Measurements from ENCODE around the gene NCBP2L.

NCBP2L gene

DNA sequence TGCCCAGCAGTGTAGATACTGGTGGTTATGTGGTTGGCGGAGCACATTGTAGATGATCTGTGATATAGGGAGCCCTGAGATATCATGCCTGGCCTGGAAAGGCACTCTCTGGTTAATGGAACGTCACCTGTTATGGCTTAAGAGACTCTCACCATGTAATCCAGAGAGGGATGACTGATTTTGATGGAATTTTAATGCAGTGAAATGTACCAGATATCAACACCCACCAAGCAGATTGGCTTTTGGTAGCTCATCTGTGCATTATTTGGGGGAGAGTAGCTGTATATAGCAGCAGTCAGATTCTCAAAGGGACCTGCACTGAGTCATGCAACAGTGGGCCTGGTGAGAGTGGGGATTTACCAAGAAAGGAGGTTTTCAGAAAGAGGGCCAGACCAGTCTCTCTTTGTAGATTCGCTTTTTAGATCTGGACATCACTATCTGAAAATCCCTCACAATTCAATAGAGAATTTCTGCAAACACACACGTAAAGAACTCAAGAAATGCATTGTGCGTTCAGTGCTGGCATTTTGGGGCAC, 19.2 kb upstream of the NCBP2L start:
- H3K79me2 ChIP-seq (ENCODE audit: insufficient read depth, low read length), result no peaks in the 10 kb centered on the region
- no peak overlapping the region for H3K4me2 ChIP-seq (ENCODE audit: low read depth, low read length, poor library complexity, severe bottlenecking)
- no peaks in the 10 kb centered on the region for H4K20me1 ChIP-seq (ENCODE audit: low read depth, low read length)
- no peak overlapping the region for H3K27ac ChIP-seq (ENCODE audit: low read depth, low read length)
- no peaks in the 10 kb centered on the region for H3K9me3 ChIP-seq (ENCODE audit: insufficient read depth, low read length)
- H2AFZ ChIP-seq (ENCODE audit: low read depth, low read length, severe bottlenecking), result no peak overlapping the region
- no peaks in the 10 kb centered on the region for H3K36me3 ChIP-seq (ENCODE audit: low read length)
- H3K4me3 ChIP-seq (ENCODE audit: insufficient read depth, low read length, poor library complexity, severe bottlenecking), result no peak overlapping the region
- TF ChIP-seq, protein P1, sequence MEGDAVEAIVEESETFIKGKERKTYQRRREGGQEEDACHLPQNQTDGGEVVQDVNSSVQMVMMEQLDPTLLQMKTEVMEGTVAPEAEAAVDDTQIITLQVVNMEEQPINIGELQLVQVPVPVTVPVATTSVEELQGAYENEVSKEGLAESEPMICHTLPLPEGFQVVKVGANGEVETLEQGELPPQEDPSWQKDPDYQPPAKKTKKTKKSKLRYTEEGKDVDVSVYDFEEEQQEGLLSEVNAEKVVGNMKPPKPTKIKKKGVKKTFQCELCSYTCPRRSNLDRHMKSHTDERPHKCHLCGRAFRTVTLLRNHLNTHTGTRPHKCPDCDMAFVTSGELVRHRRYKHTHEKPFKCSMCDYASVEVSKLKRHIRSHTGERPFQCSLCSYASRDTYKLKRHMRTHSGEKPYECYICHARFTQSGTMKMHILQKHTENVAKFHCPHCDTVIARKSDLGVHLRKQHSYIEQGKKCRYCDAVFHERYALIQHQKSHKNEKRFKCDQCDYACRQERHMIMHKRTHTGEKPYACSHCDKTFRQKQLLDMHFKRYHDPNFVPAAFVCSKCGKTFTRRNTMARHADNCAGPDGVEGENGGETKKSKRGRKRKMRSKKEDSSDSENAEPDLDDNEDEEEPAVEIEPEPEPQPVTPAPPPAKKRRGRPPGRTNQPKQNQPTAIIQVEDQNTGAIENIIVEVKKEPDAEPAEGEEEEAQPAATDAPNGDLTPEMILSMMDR (IDR thresholded peaks at IDR 0.05; ENCODE audit: insufficient read depth, low read length, poor library complexity, severe bottlenecking), result no peak
- TF ChIP-seq EZH2phosphoT487 (conservative IDR thresholded peaks at IDR 0.05; ENCODE audit: low read length), result no peak
- no peaks in the 10 kb centered on the region for H3F3A ChIP-seq (ENCODE audit: insufficient read depth)
- no peaks in the 10 kb centered on the region for H3K27me3 ChIP-seq (ENCODE audit: low read length)
- no peak overlapping the region for H3K9ac ChIP-seq (ENCODE audit: low read length)
- no peaks in the 10 kb centered on the region for H3K9me2 ChIP-seq (replicated peaks; ENCODE audit: insufficient read depth, low read length)

DNA sequence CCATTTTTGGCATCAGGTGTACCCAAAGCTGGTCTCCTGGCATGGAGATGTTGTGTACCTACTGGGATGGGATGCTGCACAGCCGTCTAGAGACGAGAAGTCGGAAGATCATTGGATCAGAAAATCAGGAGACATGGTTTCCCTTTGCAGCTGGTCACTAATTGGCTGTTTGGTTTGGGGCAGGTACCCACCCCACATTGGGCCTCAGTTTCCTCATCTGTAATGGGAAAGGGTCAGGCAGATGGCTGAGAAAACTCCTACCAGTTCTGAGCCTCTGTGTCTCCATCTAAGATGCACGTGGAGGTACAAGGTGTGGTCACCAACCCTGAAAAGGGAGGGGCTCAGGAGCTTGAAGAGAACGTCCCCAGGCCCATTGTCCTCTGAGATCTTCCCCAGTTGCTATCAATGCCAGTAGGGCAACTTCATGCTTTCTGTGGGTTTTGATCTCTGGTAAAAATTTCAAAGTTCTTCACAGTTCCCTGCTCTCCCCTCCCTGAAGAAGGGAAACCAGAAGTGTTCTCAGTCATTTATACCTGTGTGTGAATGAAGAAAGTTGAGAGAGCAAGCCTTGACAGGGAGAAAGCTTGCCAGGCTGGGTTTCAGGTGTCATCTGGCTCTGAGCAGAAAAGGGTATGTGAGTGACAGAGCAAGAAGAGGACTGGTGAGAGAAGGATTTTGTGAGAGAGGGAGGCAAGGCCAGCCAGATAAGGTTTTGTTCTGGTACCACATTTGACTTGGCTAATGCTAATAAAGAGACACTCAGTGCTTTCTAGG, 17.0 kb upstream of the NCBP2L start:
- TF ChIP-seq, protein P1 (IDR thresholded peaks at IDR 0.05; ENCODE audit: insufficient read depth, low read length, poor library complexity, severe bottlenecking), result no peak
- no peak for TF ChIP-seq EZH2phosphoT487 (conservative IDR thresholded peaks at IDR 0.05; ENCODE audit: low read length)
- H3K9ac ChIP-seq (ENCODE audit: low read length), result no peak overlapping the region
- no peak overlapping the region for H3K4me2 ChIP-seq (ENCODE audit: low read depth, low read length, poor library complexity, severe bottlenecking)
- H2AFZ ChIP-seq (ENCODE audit: low read depth, low read length, severe bottlenecking), result no peak overlapping the region
- H3K36me3 ChIP-seq (ENCODE audit: low read length), result no peaks in the 10 kb centered on the region
- H3K9me2 ChIP-seq (replicated peaks; ENCODE audit: insufficient read depth, low read length), result no peaks in the 10 kb centered on the region
- H3K27me3 ChIP-seq (ENCODE audit: low read length), result no peaks in the 10 kb centered on the region
- no peaks in the 10 kb centered on the region for H3K9me3 ChIP-seq (ENCODE audit: insufficient read depth, low read length)
- H3K4me3 ChIP-seq (ENCODE audit: insufficient read depth, low read length, poor library complexity, severe bottlenecking), result no peak overlapping the region
- H4K20me1 ChIP-seq (ENCODE audit: low read depth, low read length), result no peaks in the 10 kb centered on the region
- no peaks in the 10 kb centered on the region for H3F3A ChIP-seq (ENCODE audit: insufficient read depth)
- no peaks in the 10 kb centered on the region for H3K79me2 ChIP-seq (ENCODE audit: insufficient read depth, low read length)
- no peak overlapping the region for H3K27ac ChIP-seq (ENCODE audit: low read depth, low read length)

DNA sequence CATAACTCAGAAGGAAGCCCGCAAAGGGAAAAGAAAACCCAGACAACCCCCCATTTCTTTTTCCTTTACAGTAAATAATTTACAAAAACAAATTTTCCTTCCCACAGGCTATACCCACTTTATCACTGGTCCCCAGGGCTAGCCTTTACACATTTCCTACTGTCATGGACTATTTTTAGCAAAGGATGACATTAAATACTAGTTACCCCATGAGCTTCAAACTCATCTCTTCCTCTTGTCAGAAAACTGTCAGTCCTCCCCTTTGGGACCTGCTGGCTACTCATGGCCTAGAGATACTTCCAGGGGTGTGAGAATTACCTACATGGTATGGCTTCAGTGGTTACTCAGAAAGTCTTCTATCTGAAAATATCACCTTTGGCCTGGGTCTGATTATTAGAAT, 13.9 kb upstream of the NCBP2L start:
- Histone ChIP-seq H2AFZ (ENCODE audit: low read depth, low read length, severe bottlenecking) (no peak overlapping the region), H3K9me2 (replicated peaks; ENCODE audit: insufficient read depth, low read length) (no peaks in the 10 kb centered on the region), H3K36me3 (ENCODE audit: low read length) (no peaks in the 10 kb centered on the region), H3K27ac (ENCODE audit: low read depth, low read length) (no peak overlapping the region), H3K79me2 (ENCODE audit: insufficient read depth, low read length) (no peaks in the 10 kb centered on the region), H4K20me1 (ENCODE audit: low read depth, low read length) (no peaks in the 10 kb centered on the region), H3K4me3 (ENCODE audit: insufficient read depth, low read length, poor library complexity, severe bottlenecking) (no peak overlapping the region), H3K9me3 (ENCODE audit: insufficient read depth, low read length) (no peaks in the 10 kb centered on the region), H3K4me2 (ENCODE audit: low read depth, low read length, poor library complexity, severe bottlenecking) (no peak overlapping the region), H3K27me3 (ENCODE audit: low read length) (no peaks in the 10 kb centered on the region), H3K9ac (ENCODE audit: low read length) (no peak overlapping the region), H3F3A (ENCODE audit: insufficient read depth) (no peaks in the 10 kb centered on the region)
- TF ChIP-seq, protein P1 (IDR thresholded peaks at IDR 0.05; ENCODE audit: insufficient read depth, low read length, poor library complexity, severe bottlenecking), result no peak
- no peak for TF ChIP-seq EZH2phosphoT487 (conservative IDR thresholded peaks at IDR 0.05; ENCODE audit: low read length)
